Measurements from ENCODE around the gene RHBDL1. TPM values are rescaled to one million over a fixed set of nuclear protein-coding genes. Genes with fewer than 3 reads are reported as not detected.

The RHBDL1 gene
- polyA plus RNA-seq, 1 donor from 2014 or later = 7.2 TPM

GRCh38 chr16:652454-653305 is 22.8 kb upstream of the RHBDL1 start:
- no peak overlapping the region for H2AFZ ChIP-seq (ENCODE audit: low read depth, low read length)
- no peak overlapping the region for H3K27ac ChIP-seq (ENCODE audit: low read length)
- H3K4me3 ChIP-seq (ENCODE audit: low read length) = no peak overlapping the region
- no peaks in the 10 kb centered on the region for H3K36me3 ChIP-seq (ENCODE audit: insufficient read depth, low read length)
- H4K20me1 ChIP-seq (ENCODE audit: insufficient read depth) = no peaks in the 10 kb centered on the region
- H3K9ac ChIP-seq (ENCODE audit: low read length) = no peak overlapping the region
- H3K4me2 ChIP-seq (ENCODE audit: low read length) = no peak overlapping the region
- H3K9me2 ChIP-seq (ENCODE audit: insufficient read depth, low read length) = no peaks in the 10 kb centered on the region
- H3K27me3 ChIP-seq (ENCODE audit: insufficient read depth, low read depth, low read length) = no peaks in the 10 kb centered on the region
- no peak for TF ChIP-seq TAF1 (IDR thresholded peaks at IDR 0.05; ENCODE audit: low read depth)
- H3F3A ChIP-seq (ENCODE audit: insufficient read depth, low read length, poor library complexity, severe bottlenecking) = no peaks in the 10 kb centered on the region
- H3K9me3 ChIP-seq (ENCODE audit: low read length) = no peaks in the 10 kb centered on the region
- no peaks in the 10 kb centered on the region for H3K79me2 ChIP-seq (replicated peaks; ENCODE audit: insufficient read depth, low read length)

GRCh38 chr16:654034-654433 is 21.4 kb upstream of the RHBDL1 start:
- Histone ChIP-seq H3K9me2 (ENCODE audit: insufficient read depth, low read length) (no peaks in the 10 kb centered on the region), H3K4me3 (ENCODE audit: low read length) (no peak overlapping the region), H3K27ac (ENCODE audit: low read length) (no peak overlapping the region)

GRCh38 chr16:657487-657886 is 18.0 kb upstream of the RHBDL1 start:
- H2AFZ ChIP-seq (ENCODE audit: low read depth, low read length) = no peak overlapping the region
- H3K27ac ChIP-seq (ENCODE audit: low read length) = no peak overlapping the region
- H3K9ac ChIP-seq (ENCODE audit: low read length) = no peak overlapping the region
- no peak overlapping the region for H3K4me2 ChIP-seq (ENCODE audit: low read length)
- TF ChIP-seq POLR2AphosphoS5 (IDR thresholded peaks at IDR 0.05) (no peak), RAD21 (conservative IDR thresholded peaks at IDR 0.05) (no peak), SMC3 (conservative IDR thresholded peaks at IDR 0.05; ENCODE audit: poor library complexity) (no peak), MXI1 (conservative IDR thresholded peaks at IDR 0.05; ENCODE audit: poor library complexity, severe bottlenecking) (no peak), EP300 (conservative IDR thresholded peaks at IDR 0.05; ENCODE audit: poor library complexity, severe bottlenecking) (no peak), TAF1 (IDR thresholded peaks at IDR 0.05; ENCODE audit: low read depth) (no peak), CTCF (IDR thresholded peaks at IDR 0.05; ENCODE audit: poor library complexity, severe bottlenecking) (no peak), REST (IDR thresholded peaks at IDR 0.05; ENCODE audit: borderline replicate concordance) (no peak), EZH2 (IDR thresholded peaks at IDR 0.05; ENCODE audit: borderline replicate concordance, insufficient read depth, low read length, poor library complexity, severe bottlenecking) (no peak)
- no peaks in the 10 kb centered on the region for H3F3A ChIP-seq (ENCODE audit: insufficient read depth, low read length, poor library complexity, severe bottlenecking)
- no peaks in the 10 kb centered on the region for H3K79me2 ChIP-seq (replicated peaks; ENCODE audit: insufficient read depth, low read length)
- no peaks in the 10 kb centered on the region for H3K9me3 ChIP-seq (ENCODE audit: low read length)
- no peak overlapping the region for H3K4me3 ChIP-seq (ENCODE audit: low read length)
- H4K20me1 ChIP-seq (ENCODE audit: insufficient read depth) = no peaks in the 10 kb centered on the region
- no peaks in the 10 kb centered on the region for H3K27me3 ChIP-seq (ENCODE audit: insufficient read depth, low read depth, low read length)
- no peaks in the 10 kb centered on the region for H3K36me3 ChIP-seq (ENCODE audit: insufficient read depth, low read length)
- no peaks in the 10 kb centered on the region for H3K9me2 ChIP-seq (ENCODE audit: insufficient read depth, low read length)

More at GRCh38 chr16:654034-654433, 21.4 kb upstream of the RHBDL1 start:
- Histone ChIP-seq H4K20me1 (ENCODE audit: insufficient read depth) (no peaks in the 10 kb centered on the region), H3K4me2 (ENCODE audit: low read length) (no peak overlapping the region), H3F3A (ENCODE audit: insufficient read depth, low read length, poor library complexity, severe bottlenecking) (no peaks in the 10 kb centered on the region), H3K27me3 (ENCODE audit: insufficient read depth, low read depth, low read length) (no peaks in the 10 kb centered on the region), H3K9ac (ENCODE audit: low read length) (no peak overlapping the region), H2AFZ (ENCODE audit: low read depth, low read length) (no peak overlapping the region), H3K9me3 (ENCODE audit: low read length) (no peaks in the 10 kb centered on the region), H3K36me3 (ENCODE audit: insufficient read depth, low read length) (no peaks in the 10 kb centered on the region), H3K79me2 (replicated peaks; ENCODE audit: insufficient read depth, low read length) (no peaks in the 10 kb centered on the region)
- TF ChIP-seq SMC3 (conservative IDR thresholded peaks at IDR 0.05; ENCODE audit: poor library complexity) (no peak), MXI1 (conservative IDR thresholded peaks at IDR 0.05; ENCODE audit: poor library complexity, severe bottlenecking) (no peak), RAD21 (conservative IDR thresholded peaks at IDR 0.05) (no peak), CTCF (IDR thresholded peaks at IDR 0.05; ENCODE audit: poor library complexity, severe bottlenecking) (no peak), EZH2 (IDR thresholded peaks at IDR 0.05; ENCODE audit: borderline replicate concordance, insufficient read depth, low read length, poor library complexity, severe bottlenecking) (no peak)
